NOMO-1 treated with dmso at 0.1 percent for 144 hours (cell line): ENCODE measurements around the gene PSMA4.
"Not testable (repeated sequence)": the region's sequence is repeated elsewhere in the genome, so short reads cannot be mapped to it uniquely, and the experiment has no call there.

ENCODE experiments used
- DNase-seq: peaks from one replicate; lab custom pipeline; 2025; ENCODE audit not compliant: unreplicated experiment; lab: John Stamatoyannopoulos, UW

The PSMA4 gene

GRCh38 chr15:78540141-78540870 lies at the start of gene PSMA4:
Gene PSMA4 (plus strand): TSS chr15:78540444. CDS start chr15:78541928, 1,484 bp downstream.
- DNase-seq, result peak; percentile 77

GRCh38 chr15:78492872-78493271 lies 47.4 kb upstream of the PSMA4 start:
- DNase-seq, result no peak

- no peak for DNase-seq
Measured at GRCh38 chr15:78501857-78502256, 38.4 kb upstream of the PSMA4 start.

- no peak for DNase-seq
Measured at GRCh38 chr15:78502641-78503040, 37.6 kb upstream of the PSMA4 start.

GRCh38 chr15:78506971-78507830 lies 33.0 kb upstream of the PSMA4 start, which contains the start of gene HYKK:
Gene HYKK (plus strand): TSS chr15:78507577. CDS start chr15:78513089, 5,512 bp downstream.
- peak; percentile 75 for DNase-seq

- no peak for DNase-seq
Measured at GRCh38 chr15:78507831-78508160, 32.4 kb upstream of the PSMA4 start.

GRCh38 chr15:78508272-78508671 lies 32.0 kb upstream of the PSMA4 start:
- no peak for DNase-seq

GRCh38 chr15:78509726-78510312 lies 30.4 kb upstream of the PSMA4 start:
- no peak for DNase-seq

- not testable (repeated sequence) for DNase-seq
Measured at GRCh38 chr15:78520035-78520434, 20.2 kb upstream of the PSMA4 start.

GRCh38 chr15:78524230-78524629 lies 16.0 kb upstream of the PSMA4 start:
- DNase-seq, result no peak

GRCh38 chr15:78527325-78527724 lies 12.9 kb upstream of the PSMA4 start:
- no peak for DNase-seq

- DNase-seq, result no peak
Measured at GRCh38 chr15:78533331-78533730, 6.9 kb upstream of the PSMA4 start.

- no peak for DNase-seq
Measured at GRCh38 chr15:78536134-78536533, 4.1 kb upstream of the PSMA4 start.

- DNase-seq, result no peak
Measured at GRCh38 chr15:78537266-78537905, 2.9 kb upstream of the PSMA4 start.

GRCh38 chr15:78538358-78538757 lies 1.9 kb upstream of the PSMA4 start:
- no peak for DNase-seq

- DNase-seq, result not testable (repeated sequence)
Measured at GRCh38 chr15:78539464-78540140, 642 bp upstream of the PSMA4 start.

GRCh38 chr15:78540871-78541743 lies 863 bp downstream of the PSMA4 start:
- DNase-seq, result peak; percentile 57

- DNase-seq, result no peak
Measured at GRCh38 chr15:78541744-78542034, 1.4 kb downstream of the PSMA4 start.

GRCh38 chr15:78542647-78543046 lies 2.4 kb downstream of the PSMA4 start:
- DNase-seq, result no peak

- DNase-seq, result no peak
Measured at GRCh38 chr15:78550194-78550593, 9.9 kb downstream of the PSMA4 start.
